Measurements from ENCODE around the gene MMP12. TPM values are rescaled to one million over a fixed set of nuclear protein-coding genes. Genes with fewer than 3 reads are reported as not detected.
"Not testable (repeated sequence)": the region's sequence is repeated elsewhere in the genome, so short reads cannot be mapped to it uniquely, and the experiment has no call there.

The MMP12 gene
- total RNA-seq, 4 donors from 2014 or later: not detected

DNA sequence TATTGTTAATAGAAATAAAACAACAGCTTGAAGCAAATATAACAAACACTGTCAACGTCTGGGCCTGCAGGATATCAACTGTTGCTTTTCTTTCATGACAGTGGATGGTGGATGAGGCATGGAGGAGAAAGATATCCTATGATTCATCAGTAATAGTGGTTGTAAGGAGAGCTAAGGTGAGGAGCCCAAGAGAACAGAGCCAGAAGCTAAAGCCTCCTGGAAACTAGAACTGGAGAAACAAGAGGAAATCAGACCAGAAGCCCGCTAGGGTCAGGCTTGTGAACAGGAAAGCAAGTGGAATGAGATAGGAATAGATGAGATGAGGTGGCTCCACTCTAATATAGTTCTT lies 37.7 kb upstream of the MMP12 start:
- DNase-seq (ENCODE audit: low spot score in 2 of 2): no peak
- no peak for TF ChIP-seq POLR2AphosphoS5 (IDR thresholded peaks at IDR 0.05)
- no peak for TF ChIP-seq POLR2A (IDR thresholded peaks at IDR 0.05)
- TF ChIP-seq, protein P1, sequence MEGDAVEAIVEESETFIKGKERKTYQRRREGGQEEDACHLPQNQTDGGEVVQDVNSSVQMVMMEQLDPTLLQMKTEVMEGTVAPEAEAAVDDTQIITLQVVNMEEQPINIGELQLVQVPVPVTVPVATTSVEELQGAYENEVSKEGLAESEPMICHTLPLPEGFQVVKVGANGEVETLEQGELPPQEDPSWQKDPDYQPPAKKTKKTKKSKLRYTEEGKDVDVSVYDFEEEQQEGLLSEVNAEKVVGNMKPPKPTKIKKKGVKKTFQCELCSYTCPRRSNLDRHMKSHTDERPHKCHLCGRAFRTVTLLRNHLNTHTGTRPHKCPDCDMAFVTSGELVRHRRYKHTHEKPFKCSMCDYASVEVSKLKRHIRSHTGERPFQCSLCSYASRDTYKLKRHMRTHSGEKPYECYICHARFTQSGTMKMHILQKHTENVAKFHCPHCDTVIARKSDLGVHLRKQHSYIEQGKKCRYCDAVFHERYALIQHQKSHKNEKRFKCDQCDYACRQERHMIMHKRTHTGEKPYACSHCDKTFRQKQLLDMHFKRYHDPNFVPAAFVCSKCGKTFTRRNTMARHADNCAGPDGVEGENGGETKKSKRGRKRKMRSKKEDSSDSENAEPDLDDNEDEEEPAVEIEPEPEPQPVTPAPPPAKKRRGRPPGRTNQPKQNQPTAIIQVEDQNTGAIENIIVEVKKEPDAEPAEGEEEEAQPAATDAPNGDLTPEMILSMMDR (IDR thresholded peaks at IDR 0.05): no peak
- no peak for TF ChIP-seq EP300 (IDR thresholded peaks at IDR 0.05)
- H3K27me3 ChIP-seq: no peaks in the 10 kb centered on the region
- H3K4me3 ChIP-seq: no peak overlapping the region
- H3K9me3 ChIP-seq: no peaks in the 10 kb centered on the region
- no peaks in the 10 kb centered on the region for H3K4me1 ChIP-seq
- 64% methylated on average over 2 of the region's 2 CpGs for WGBS
- H3K36me3 ChIP-seq: no peaks in the 10 kb centered on the region
- H3K27ac ChIP-seq: no peak overlapping the region

DNA sequence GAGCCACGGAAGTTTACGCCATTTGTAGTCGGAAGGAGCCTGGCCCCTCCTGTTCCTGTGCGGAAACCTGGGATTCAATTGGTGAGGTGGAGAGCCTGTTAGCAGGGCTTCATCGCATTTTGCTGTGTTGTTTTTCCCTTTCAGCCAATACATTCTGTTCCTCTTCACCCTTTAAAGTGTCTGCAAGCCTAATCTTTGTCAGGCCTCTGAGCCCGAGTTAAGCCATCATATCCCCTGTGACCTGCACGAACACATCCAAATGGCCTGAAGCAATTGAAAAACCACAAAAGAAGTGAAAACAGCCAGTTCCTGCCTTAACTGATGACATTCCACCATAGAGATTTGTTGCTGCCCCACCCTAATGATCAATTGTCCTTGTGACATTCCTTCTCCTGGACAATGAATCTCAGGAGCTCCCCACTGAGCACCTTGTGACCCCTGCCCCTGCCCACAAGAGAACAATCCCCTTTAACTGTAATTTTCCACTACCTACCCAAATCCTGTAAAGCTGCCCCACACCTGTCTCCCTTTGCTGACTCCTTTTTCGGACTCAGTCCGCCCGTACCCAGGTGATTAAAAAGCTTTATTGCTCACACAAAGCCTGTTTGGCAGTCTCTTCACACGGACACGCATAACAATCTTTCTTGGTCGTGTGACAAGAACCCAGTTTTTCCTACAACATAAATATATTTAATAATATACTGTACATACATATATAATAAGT lies 37.1 kb upstream of the MMP12 start:
- H3K4me3 ChIP-seq: no peak overlapping the region

DNA sequence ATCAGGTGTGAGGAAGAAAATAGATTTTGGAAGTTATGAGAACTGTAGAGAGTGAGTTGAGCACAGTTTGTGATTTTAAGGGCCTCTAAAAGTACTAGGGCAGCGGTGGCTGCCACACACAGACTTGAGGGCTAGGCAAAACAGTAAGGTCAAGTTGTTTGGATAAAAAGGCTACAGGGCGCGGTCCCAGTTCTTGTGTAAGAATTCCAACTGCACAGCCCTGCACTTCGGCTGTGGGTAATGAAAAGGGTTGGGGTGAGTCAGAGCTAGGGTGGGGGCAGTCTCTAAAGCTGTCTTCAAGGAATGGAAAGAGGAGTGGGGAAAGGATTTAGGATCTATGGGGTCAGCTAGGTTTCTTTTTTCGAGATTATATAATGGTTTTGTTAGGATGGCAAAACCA lies 31.1 kb upstream of the MMP12 start:
- H3K4me3 ChIP-seq; H3K27me3 ChIP-seq; H3K4me1 ChIP-seq; H3K27ac ChIP-seq; H3K36me3 ChIP-seq; H3K9me3 ChIP-seq; DNase-seq (ENCODE audit: low spot score in 2 of 2): not testable (repeated sequence)
- 83% methylated on average over 5 of the region's 5 CpGs for WGBS

More for the DNA sequence above, 37.1 kb upstream of the MMP12 start:
- DNase-seq (ENCODE audit: low spot score in 2 of 2): no peak
- no peak overlapping the region for H3K27ac ChIP-seq
- 73% methylated on average over 13 of the region's 13 CpGs for WGBS
- H3K9me3 ChIP-seq: no peaks in the 10 kb centered on the region
- no peaks in the 10 kb centered on the region for H3K4me1 ChIP-seq
- H3K36me3 ChIP-seq: no peaks in the 10 kb centered on the region
- TF ChIP-seq, protein P1 (IDR thresholded peaks at IDR 0.05): no peak
- TF ChIP-seq POLR2A (IDR thresholded peaks at IDR 0.05) (no peak), EP300 (IDR thresholded peaks at IDR 0.05) (no peak), POLR2AphosphoS5 (IDR thresholded peaks at IDR 0.05) (no peak)
- H3K27me3 ChIP-seq: no peaks in the 10 kb centered on the region

DNA sequence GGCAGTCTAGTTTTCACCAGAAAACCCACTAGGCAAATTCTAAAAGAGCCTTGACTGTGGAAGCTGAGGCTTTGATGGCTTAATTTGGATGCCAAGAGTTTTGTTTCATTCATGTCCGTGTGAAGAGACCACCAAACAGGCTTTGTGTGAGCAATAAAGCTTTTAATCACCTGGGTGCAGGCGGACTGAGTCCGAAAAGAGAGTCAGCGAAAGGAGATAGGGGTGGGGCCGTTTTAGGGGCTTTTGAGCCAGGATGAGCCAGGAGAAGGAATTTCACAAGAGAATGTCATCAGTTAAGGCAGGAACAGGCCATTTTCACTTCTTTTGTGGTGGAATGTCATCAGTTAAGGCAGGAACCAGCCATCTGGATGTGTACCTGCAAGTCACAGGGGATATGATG lies 29.1 kb upstream of the MMP12 start:
- DNase-seq (ENCODE audit: low spot score in 2 of 2); H3K27me3 ChIP-seq; H3K27ac ChIP-seq; H3K9me3 ChIP-seq; H3K4me3 ChIP-seq; H3K4me1 ChIP-seq; H3K36me3 ChIP-seq: not testable (repeated sequence)
- 73% methylated on average over 5 of the region's 5 CpGs for WGBS

DNA sequence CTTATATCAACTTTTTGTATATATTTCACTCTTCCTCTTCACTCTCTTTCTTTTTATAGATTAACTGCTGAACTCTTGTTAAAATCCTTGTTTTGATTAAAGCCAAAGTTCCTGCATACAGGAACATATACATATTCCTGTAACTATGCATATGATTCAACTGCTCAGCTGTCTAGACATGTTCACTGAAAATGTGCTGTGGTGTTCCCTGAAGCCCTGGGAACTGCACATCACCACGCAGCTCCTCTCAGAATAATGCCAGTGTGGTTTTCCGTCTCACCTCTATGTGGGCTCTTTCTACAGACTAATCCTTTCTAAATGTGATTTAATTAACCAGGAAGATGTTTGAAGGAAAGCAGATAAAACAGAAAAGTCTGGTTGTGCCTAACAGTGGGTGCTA lies 25.6 kb upstream of the MMP12 start:
- Histone ChIP-seq H3K27ac (no peak overlapping the region), H3K36me3 (no peaks in the 10 kb centered on the region), H3K4me1 (no peaks in the 10 kb centered on the region), H3K4me3 (no peak overlapping the region), H3K27me3 (no peaks in the 10 kb centered on the region), H3K9me3 (no peaks in the 10 kb centered on the region)
- TF ChIP-seq POLR2A (IDR thresholded peaks at IDR 0.05) (no peak), EP300 (IDR thresholded peaks at IDR 0.05) (no peak), POLR2AphosphoS5 (IDR thresholded peaks at IDR 0.05) (no peak)
- TF ChIP-seq, protein P1 (IDR thresholded peaks at IDR 0.05): no peak
- 63% methylated on average over 2 of the region's 2 CpGs for WGBS
- DNase-seq (ENCODE audit: low spot score in 2 of 2): no peak

DNA sequence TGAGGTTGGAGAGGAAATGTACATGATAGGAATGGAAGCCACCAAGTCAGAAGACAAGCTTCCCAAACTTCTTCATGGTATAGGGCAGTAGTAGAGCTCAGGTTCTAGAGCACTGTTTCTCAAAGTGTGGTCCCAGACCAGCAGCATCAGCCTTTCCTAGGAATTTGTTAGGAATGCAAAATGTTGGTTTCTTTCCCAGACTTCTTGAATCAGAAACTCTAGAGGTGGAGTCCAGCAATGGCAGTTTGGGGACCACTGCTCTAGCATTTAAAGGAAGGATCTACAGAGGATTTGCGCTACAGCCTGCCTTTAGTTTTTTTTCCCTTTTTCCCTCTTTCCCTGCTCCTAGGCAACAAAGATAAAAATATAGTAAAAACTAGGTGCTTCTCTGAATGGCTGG lies 17.0 kb upstream of the MMP12 start:
- DNase-seq (ENCODE audit: low spot score in 2 of 2): no peak
- H3K9me3 ChIP-seq: peaks cover 3% of the 10 kb centered on the region
- H3K27ac ChIP-seq: no peak overlapping the region
- no peaks in the 10 kb centered on the region for H3K36me3 ChIP-seq
- no peaks in the 10 kb centered on the region for H3K27me3 ChIP-seq
- no peak overlapping the region for H3K4me3 ChIP-seq
- no peak for TF ChIP-seq POLR2A (IDR thresholded peaks at IDR 0.05)
- TF ChIP-seq POLR2AphosphoS5 (IDR thresholded peaks at IDR 0.05): no peak
- TF ChIP-seq EP300 (IDR thresholded peaks at IDR 0.05): no peak
- TF ChIP-seq, protein P1 (IDR thresholded peaks at IDR 0.05): no peak
- H3K4me1 ChIP-seq: no peaks in the 10 kb centered on the region
- 100% methylated on average over 1 of the region's 1 CpG for WGBS

Measured in suprapubic skin (tissue), 4 donors.